WTC11 (cell line): ENCODE results near the gene WDR26. TPM values are rescaled to one million over a fixed set of nuclear protein-coding genes. Genes with fewer than 3 reads are reported as not detected.
A peak's percentile ranks its signal among the peaks of the same experiment; 100 is the strongest.
"Not testable (repeated sequence)": the region's sequence is repeated elsewhere in the genome, so short reads cannot be mapped to it uniquely, and the experiment has no call there.

Experiments used
- ATAC-seq: fragments of 200-7000 bp; cut with Tn5 transposase; 2 replicates; pipeline ENCODE4 v1.10.0; 2021; ENCODE audit warnings: mild to moderate bottlenecking, moderate library complexity
- CTCF ChIA-PET: fragments of 300-600 bp; sonication (Branson Sonifier 250); formaldehyde crosslinking; loops from one replicate; lab custom pipeline; 2021; ENCODE audit warnings: antibody characterized with exemption; lab: Charles Lee
- POLR2A ChIA-PET: fragments of 350-600 bp; sonication (Branson Sonifier 250); formaldehyde crosslinking; loops from one replicate; lab custom pipeline; 2021; ENCODE audit warnings: antibody characterized with exemption; lab: Charles Lee
- DNase-seq: peaks from one replicate; pipeline ENCODE4 v3.0.0; 2021; ENCODE audit warnings: low spot score
- H3K27ac Mint-ChIP-seq: 2 replicates; pipeline ENCODE4 v1.8.0; 2021; ENCODE audit warnings: mixed read lengths
- H3K27me3 Mint-ChIP-seq: 2 replicates; pipeline ENCODE4 v1.8.0; 2021; ENCODE audit warnings: low read depth, mild to moderate bottlenecking, moderate library complexity, mixed read lengths
- H3K36me3 Mint-ChIP-seq: 2 replicates; pipeline ENCODE4 v1.8.0; 2021; ENCODE audit warnings: mixed read lengths
- H3K4me1 Mint-ChIP-seq: 2 replicates; pipeline ENCODE4 v1.8.0; 2022; ENCODE audit warnings: mixed read lengths
- H3K4me3 Mint-ChIP-seq: 2 replicates; pipeline ENCODE4 v1.8.0; 2021; ENCODE audit warnings: mild to moderate bottlenecking, moderate library complexity, mixed read lengths
- H3K9me3 Mint-ChIP-seq: 2 replicates; pipeline ENCODE4 v1.8.0; 2021; ENCODE audit warnings: mixed read lengths
- AR ChIP-seq: fragments of 250-450 bp; sonication (Bioruptor Pico); IDR thresholded peaks from 2 replicates; pipeline ENCODE4 v1.9.0; 2021; ENCODE audit warnings: mild to moderate bottlenecking
- CREB1 ChIP-seq: sonication (generic); formaldehyde crosslinking; IDR thresholded peaks from 2 replicates; pipeline ENCODE4 v1.8.0; 2023; ENCODE audit warnings: mild to moderate bottlenecking, missing genetic modification reagents
- CTCF ChIP-seq: fragments of 200-600 bp; IDR thresholded peaks from 2 replicates; pipeline ENCODE4 v1.8.0; 2022; ENCODE audit warnings: antibody characterized with exemption
- FOXJ3 ChIP-seq: sonication (generic); formaldehyde crosslinking; IDR thresholded peaks from 2 replicates; pipeline ENCODE4 v1.9.0; 2021; ENCODE audit warnings: missing genetic modification reagents, mild to moderate bottlenecking, borderline replicate concordance
- FOXP1 ChIP-seq: sonication (generic); formaldehyde crosslinking; IDR thresholded peaks from 2 replicates; pipeline ENCODE4 v1.8.0; 2022; ENCODE audit warnings: missing genetic modification reagents, mild to moderate bottlenecking, moderate library complexity, borderline replicate concordance
- MXD4 ChIP-seq: fragments of 250-450 bp; sonication (Bioruptor Pico); IDR thresholded peaks from 2 replicates; pipeline ENCODE4 v1.8.0; 2021; ENCODE audit warnings: mild to moderate bottlenecking, moderate library complexity, borderline replicate concordance
- NFE2L1 ChIP-seq: sonication (generic); formaldehyde crosslinking; IDR thresholded peaks from 2 replicates; pipeline ENCODE4 v1.8.1; 2023; ENCODE audit warnings: missing genetic modification reagents
- RELA ChIP-seq: sonication (generic); formaldehyde crosslinking; IDR thresholded peaks from 2 replicates; pipeline ENCODE4 v1.8.1; 2022; ENCODE audit warnings: missing genetic modification reagents, mild to moderate bottlenecking, borderline replicate concordance
- SOX15 ChIP-seq: fragments of 250-450 bp; sonication (Bioruptor Pico); IDR thresholded peaks from 2 replicates; pipeline ENCODE4 v1.9.0; 2021; ENCODE audit warnings: mild to moderate bottlenecking
- ZNF121 ChIP-seq: sonication (generic); formaldehyde crosslinking; IDR thresholded peaks from 2 replicates; pipeline ENCODE4 v1.8.0; 2023; ENCODE audit warnings: missing genetic modification reagents
- ZNF263 ChIP-seq: sonication (generic); formaldehyde crosslinking; IDR thresholded peaks from 2 replicates; pipeline ENCODE4 v1.8.1; 2022; ENCODE audit warnings: low read depth, mild to moderate bottlenecking, moderate library complexity, missing genetic modification reagents
- ZNF416 ChIP-seq: fragments of 250-450 bp; sonication (Bioruptor Pico); IDR thresholded peaks from 2 replicates; pipeline ENCODE4 v1.9.0; 2021; ENCODE audit warnings: mild to moderate bottlenecking, inconsistent platforms
- total RNA-seq: library from RNA; stranded (reverse); gene quantifications from 3 replicates; pipeline ENCODE4 v1.2.3, GENCODE V29; 2021
- TF ChIP-seq, protein P1 (sequence below): sonication (generic); formaldehyde crosslinking; IDR thresholded peaks from 2 replicates; pipeline ENCODE4 v1.8.0; 2022; ENCODE audit warnings: missing genetic modification reagents
- TF ChIP-seq, protein P2 (sequence below): sonication (generic); formaldehyde crosslinking; IDR thresholded peaks from 2 replicates; pipeline ENCODE4 v1.8.0; 2022; ENCODE audit warnings: mild to moderate bottlenecking, missing genetic modification reagents
- TF ChIP-seq, protein P3 (sequence below): sonication (generic); formaldehyde crosslinking; IDR thresholded peaks from 2 replicates; pipeline ENCODE4 v1.8.0; 2023; ENCODE audit warnings: missing genetic modification reagents
- TF ChIP-seq, protein P4 (sequence below): sonication (generic); formaldehyde crosslinking; IDR thresholded peaks from 2 replicates; pipeline ENCODE4 v1.8.1; 2023; ENCODE audit warnings: mild to moderate bottlenecking, missing genetic modification reagents, moderate library complexity
- TF ChIP-seq, protein P5 (sequence below): sonication (generic); formaldehyde crosslinking; IDR thresholded peaks from 2 replicates; pipeline ENCODE4 v1.8.1; 2023; ENCODE audit warnings: mild to moderate bottlenecking, missing genetic modification reagents

Gene WDR26
- total RNA-seq, 1 experiment from 2014 or later = 66.1 TPM

DNA sequence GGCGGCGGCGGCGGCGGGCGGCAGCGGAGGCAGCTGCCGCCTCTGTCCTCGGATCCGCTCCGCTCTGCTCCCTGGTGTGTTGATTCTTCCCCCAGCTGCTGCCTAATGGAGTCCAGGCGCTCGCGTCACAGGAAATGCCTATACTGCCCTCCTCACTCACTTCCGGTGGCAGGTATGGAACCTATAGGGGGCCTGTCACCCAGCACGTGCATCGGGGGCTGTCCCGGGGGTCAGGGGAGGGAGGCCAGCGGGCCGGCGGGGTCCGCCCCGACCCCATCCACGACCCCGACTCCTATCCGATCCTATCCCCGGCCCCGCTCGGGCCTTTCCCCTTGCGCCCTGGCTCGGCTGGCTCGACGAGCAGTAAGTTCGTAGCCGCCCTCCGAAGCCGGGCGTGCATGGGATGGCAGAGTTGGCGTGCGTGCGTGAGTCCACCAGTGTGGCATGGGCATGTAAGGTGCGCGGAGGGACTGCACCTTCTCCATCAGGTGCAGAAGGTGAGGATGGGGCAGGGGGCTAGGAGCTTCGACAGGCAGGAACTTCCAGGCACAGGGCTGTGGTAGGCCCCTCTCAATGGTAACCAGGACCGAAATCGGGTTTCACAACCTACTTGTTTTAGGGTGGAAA, at the start of gene WDR26 (continued):
- TF ChIP-seq AR (CRISPR knock-in tag) (no peak), ZNF416 (CRISPR knock-in tag) (no peak), RELA (CRISPR knock-in tag) (0 out of 2 replicates have a peak, but pooled peaks have one; percentile 29), SOX15 (CRISPR knock-in tag) (no peak), CREB1 (CRISPR knock-in tag) (no peak), ZNF263 (CRISPR knock-in tag) (no peak)
- TF ChIP-seq, protein P1, sequence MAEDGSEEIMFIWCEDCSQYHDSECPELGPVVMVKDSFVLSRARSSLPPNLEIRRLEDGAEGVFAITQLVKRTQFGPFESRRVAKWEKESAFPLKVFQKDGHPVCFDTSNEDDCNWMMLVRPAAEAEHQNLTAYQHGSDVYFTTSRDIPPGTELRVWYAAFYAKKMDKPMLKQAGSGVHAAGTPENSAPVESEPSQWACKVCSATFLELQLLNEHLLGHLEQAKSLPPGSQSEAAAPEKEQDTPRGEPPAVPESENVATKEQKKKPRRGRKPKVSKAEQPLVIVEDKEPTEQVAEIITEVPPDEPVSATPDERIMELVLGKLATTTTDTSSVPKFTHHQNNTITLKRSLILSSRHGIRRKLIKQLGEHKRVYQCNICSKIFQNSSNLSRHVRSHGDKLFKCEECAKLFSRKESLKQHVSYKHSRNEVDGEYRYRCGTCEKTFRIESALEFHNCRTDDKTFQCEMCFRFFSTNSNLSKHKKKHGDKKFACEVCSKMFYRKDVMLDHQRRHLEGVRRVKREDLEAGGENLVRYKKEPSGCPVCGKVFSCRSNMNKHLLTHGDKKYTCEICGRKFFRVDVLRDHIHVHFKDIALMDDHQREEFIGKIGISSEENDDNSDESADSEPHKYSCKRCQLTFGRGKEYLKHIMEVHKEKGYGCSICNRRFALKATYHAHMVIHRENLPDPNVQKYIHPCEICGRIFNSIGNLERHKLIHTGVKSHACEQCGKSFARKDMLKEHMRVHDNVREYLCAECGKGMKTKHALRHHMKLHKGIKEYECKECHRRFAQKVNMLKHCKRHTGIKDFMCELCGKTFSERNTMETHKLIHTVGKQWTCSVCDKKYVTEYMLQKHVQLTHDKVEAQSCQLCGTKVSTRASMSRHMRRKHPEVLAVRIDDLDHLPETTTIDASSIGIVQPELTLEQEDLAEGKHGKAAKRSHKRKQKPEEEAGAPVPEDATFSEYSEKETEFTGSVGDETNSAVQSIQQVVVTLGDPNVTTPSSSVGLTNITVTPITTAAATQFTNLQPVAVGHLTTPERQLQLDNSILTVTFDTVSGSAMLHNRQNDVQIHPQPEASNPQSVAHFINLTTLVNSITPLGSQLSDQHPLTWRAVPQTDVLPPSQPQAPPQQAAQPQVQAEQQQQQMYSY (CRISPR knock-in tag) = no peak
- TF ChIP-seq, protein P2, sequence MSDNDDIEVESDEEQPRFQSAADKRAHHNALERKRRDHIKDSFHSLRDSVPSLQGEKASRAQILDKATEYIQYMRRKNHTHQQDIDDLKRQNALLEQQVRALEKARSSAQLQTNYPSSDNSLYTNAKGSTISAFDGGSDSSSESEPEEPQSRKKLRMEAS (CRISPR knock-in tag) = peak; percentile 94
- TF ChIP-seq, protein P3, sequence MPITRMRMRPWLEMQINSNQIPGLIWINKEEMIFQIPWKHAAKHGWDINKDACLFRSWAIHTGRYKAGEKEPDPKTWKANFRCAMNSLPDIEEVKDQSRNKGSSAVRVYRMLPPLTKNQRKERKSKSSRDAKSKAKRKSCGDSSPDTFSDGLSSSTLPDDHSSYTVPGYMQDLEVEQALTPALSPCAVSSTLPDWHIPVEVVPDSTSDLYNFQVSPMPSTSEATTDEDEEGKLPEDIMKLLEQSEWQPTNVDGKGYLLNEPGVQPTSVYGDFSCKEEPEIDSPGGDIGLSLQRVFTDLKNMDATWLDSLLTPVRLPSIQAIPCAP (CRISPR knock-in tag) = peak; percentile 79

DNA sequence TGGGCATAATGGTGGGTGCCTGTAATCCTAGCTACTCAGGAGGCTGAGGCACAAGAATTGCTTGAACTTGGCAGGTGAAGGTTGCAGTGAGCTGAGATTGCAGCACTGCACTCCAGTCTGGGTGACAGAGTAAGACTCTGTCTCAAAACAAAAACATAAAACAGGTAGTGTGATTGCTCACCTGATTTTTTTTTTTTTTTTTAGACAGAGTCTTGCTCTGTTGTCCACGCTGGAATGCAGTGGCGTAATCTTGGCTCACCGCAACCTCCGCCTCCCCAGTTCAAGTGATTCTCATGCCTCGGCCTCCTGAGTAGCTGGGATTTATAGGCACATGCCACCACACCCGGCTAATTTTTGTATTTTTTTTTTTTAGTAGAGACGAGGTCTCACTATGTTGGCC, 48.6 kb upstream of the WDR26 start:
- CTCF ChIA-PET, DNase-seq, H3K27ac Mint-ChIP-seq, ATAC-seq, POLR2A ChIA-PET, H3K4me3 Mint-ChIP-seq: not testable (repeated sequence)
- Mint-ChIP-seq H3K36me3 (peaks cover 25% of the 10 kb centered on the region), H3K27me3 (peaks cover 17% of the 10 kb centered on the region), H3K9me3 (peaks cover 36% of the 10 kb centered on the region), H3K4me1 (peaks cover 23% of the 10 kb centered on the region)

- Mint-ChIP-seq H3K4me1 (peaks cover 20% of the 10 kb centered on the region), H3K36me3 (peaks cover 25% of the 10 kb centered on the region), H3K27me3 (peaks cover 17% of the 10 kb centered on the region), H3K27ac (no peak overlapping the region), H3K9me3 (peaks cover 41% of the 10 kb centered on the region), H3K4me3 (no peak overlapping the region)
- ChIA-PET CTCF (no interaction called here), POLR2A (no interaction called here)
- ATAC-seq = no peak
- DNase-seq = no peak
- TF ChIP-seq, protein P4, sequence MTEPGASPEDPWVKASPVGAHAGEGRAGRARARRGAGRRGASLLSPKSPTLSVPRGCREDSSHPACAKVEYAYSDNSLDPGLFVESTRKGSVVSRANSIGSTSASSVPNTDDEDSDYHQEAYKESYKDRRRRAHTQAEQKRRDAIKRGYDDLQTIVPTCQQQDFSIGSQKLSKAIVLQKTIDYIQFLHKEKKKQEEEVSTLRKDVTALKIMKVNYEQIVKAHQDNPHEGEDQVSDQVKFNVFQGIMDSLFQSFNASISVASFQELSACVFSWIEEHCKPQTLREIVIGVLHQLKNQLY (CRISPR knock-in tag) = no peak
- TF ChIP-seq ZNF121 (no peak), CTCF (no peak), NFE2L1 (CRISPR knock-in tag) (no peak), MXD4 (no peak), FOXP1 (CRISPR knock-in tag) (no peak), FOXJ3 (no peak)
- TF ChIP-seq, protein P5, sequence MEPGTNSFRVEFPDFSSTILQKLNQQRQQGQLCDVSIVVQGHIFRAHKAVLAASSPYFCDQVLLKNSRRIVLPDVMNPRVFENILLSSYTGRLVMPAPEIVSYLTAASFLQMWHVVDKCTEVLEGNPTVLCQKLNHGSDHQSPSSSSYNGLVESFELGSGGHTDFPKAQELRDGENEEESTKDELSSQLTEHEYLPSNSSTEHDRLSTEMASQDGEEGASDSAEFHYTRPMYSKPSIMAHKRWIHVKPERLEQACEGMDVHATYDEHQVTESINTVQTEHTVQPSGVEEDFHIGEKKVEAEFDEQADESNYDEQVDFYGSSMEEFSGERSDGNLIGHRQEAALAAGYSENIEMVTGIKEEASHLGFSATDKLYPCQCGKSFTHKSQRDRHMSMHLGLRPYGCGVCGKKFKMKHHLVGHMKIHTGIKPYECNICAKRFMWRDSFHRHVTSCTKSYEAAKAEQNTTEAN (CRISPR knock-in tag) = no peak
- TF ChIP-seq, protein P1 (CRISPR knock-in tag) = no peak
Observed at GRCh38 chr1:224482619-224483018, 48.0 kb upstream of the WDR26 start.
